Measurements from ENCODE around the gene RALGAPA2.

The RALGAPA2 gene

DNA sequence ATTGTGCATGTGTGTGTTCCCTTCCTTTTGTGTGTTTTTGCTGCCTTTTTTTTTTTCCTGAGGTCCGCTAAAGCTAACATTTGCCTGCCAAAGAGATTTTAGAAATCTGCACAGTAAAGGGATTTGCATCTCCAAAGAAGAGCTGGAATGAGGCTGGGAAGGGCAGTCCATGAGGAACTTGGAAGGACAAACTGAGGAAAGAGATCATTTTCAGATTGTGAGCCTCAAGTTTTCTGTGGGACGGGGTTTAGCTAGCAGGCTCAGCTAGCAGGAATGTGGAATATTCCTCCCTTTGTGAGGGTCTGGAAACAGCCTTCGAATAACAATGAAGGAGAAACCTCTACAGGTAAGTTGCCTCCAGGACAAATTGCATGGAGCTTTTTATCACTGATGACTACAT lies 340.8 kb downstream of the RALGAPA2 start:
- TF ChIP-seq, protein P1, sequence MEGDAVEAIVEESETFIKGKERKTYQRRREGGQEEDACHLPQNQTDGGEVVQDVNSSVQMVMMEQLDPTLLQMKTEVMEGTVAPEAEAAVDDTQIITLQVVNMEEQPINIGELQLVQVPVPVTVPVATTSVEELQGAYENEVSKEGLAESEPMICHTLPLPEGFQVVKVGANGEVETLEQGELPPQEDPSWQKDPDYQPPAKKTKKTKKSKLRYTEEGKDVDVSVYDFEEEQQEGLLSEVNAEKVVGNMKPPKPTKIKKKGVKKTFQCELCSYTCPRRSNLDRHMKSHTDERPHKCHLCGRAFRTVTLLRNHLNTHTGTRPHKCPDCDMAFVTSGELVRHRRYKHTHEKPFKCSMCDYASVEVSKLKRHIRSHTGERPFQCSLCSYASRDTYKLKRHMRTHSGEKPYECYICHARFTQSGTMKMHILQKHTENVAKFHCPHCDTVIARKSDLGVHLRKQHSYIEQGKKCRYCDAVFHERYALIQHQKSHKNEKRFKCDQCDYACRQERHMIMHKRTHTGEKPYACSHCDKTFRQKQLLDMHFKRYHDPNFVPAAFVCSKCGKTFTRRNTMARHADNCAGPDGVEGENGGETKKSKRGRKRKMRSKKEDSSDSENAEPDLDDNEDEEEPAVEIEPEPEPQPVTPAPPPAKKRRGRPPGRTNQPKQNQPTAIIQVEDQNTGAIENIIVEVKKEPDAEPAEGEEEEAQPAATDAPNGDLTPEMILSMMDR (IDR thresholded peaks at IDR 0.05; ENCODE audit: borderline replicate concordance, control extremely low read depth, extremely low read depth, insufficient read depth, missing control alignments), result no peak

GRCh38 chr20:20371083-20371482 lies 341.4 kb downstream of the RALGAPA2 start:
- in situ Hi-C loops (cut with MboI; ENCODE audit: low sequenced_read_pairs, unreplicated experiment), result loop anchor here (25.0 kb wide), 1 partner anchor 1141 kb away; the partner anchor contains the start of gene NKX2-2
- TF ChIP-seq, protein P1 (IDR thresholded peaks at IDR 0.05; ENCODE audit: borderline replicate concordance, control extremely low read depth, extremely low read depth, insufficient read depth, missing control alignments), result no peak
- DNase-seq (ENCODE audit: low spot score), result no peak

More for the DNA sequence above, 340.8 kb downstream of the RALGAPA2 start:
- in situ Hi-C loops (cut with MboI; ENCODE audit: low sequenced_read_pairs, unreplicated experiment), result loop anchor here (25.0 kb wide), 1 partner anchor 1141 kb away; the partner anchor contains the start of gene NKX2-2
- no peak for DNase-seq (ENCODE audit: low spot score)

- TF ChIP-seq, protein P1 (IDR thresholded peaks at IDR 0.05; ENCODE audit: borderline replicate concordance, control extremely low read depth, extremely low read depth, insufficient read depth, missing control alignments), result no peak
- in situ Hi-C loops (cut with MboI; ENCODE audit: low sequenced_read_pairs, unreplicated experiment), result loop anchor here (25.0 kb wide), 1 partner anchor 1142 kb away; the partner anchor contains the start of gene NKX2-2
- no peak for DNase-seq (ENCODE audit: low spot score)
Measured at GRCh38 chr20:20370094-20370575, 342.3 kb downstream of the RALGAPA2 start.

- DNase-seq (ENCODE audit: low spot score), result peak; percentile 51
- TF ChIP-seq, protein P1 (IDR thresholded peaks at IDR 0.05; ENCODE audit: borderline replicate concordance, control extremely low read depth, extremely low read depth, insufficient read depth, missing control alignments), result no peak
- in situ Hi-C loops (cut with MboI; ENCODE audit: low sequenced_read_pairs, unreplicated experiment), result loop anchor here (10.0 to 25.0 kb wide), 2 partner anchors 195 to 1143 kb away; partner anchors contain the start of gene NKX2-2
Measured at GRCh38 chr20:20369250-20370093, 343.0 kb downstream of the RALGAPA2 start.

DNA sequence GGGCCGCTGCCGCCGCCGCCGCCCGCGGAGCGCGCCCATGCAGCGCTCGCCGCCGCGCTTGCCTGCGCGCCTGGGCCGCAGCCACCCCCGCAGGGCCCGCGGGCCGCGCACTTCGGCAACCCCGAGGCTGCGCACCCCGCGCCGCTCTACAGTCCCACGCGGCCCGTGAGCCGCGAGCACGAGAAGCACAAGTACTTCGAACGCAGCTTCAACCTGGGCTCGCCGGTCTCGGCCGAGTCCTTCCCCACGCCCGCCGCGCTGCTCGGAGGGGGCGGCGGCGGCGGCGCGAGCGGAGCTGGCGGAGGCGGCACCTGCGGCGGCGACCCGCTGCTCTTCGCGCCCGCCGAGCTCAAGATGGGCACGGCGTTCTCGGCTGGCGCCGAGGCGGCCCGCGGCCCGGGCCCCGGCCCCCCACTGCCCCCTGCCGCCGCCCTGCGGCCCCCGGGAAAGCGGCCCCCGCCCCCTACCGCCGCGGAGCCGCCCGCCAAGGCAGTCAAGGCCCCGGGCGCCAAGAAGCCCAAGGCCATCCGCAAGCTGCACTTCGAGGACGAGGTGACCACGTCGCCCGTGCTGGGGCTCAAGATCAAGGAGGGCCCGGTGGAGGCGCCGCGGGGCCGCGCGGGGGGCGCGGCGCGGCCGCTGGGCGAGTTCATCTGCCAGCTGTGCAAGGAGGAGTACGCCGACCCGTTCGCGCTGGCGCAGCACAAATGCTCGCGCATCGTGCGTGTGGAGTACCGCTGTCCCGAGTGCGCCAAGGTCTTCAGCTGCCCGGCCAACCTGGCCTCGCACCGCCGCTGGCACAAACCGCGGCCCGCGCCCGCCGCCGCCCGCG lies 343.8 kb downstream of the RALGAPA2 start:
- TF ChIP-seq, protein P1 (IDR thresholded peaks at IDR 0.05; ENCODE audit: borderline replicate concordance, control extremely low read depth, extremely low read depth, insufficient read depth, missing control alignments), result no peak
- DNase-seq (ENCODE audit: low spot score), result peak; percentile 55

More for the DNA sequence above, 343.8 kb downstream of the RALGAPA2 start:
- in situ Hi-C loops (cut with MboI; ENCODE audit: low sequenced_read_pairs, unreplicated experiment), result loop anchor here (10.0 to 25.0 kb wide), 2 partner anchors 196 to 1144 kb away; partner anchors contain the start of gene NKX2-2
